Neural cell (in vitro differentiated cells): Measurements from ENCODE around the gene SNCAIP. TPM values are rescaled to one million over a fixed set of nuclear protein-coding genes. Genes with fewer than 3 reads are reported as not detected.

Experiments
- H2AFZ ChIP-seq: fragments of 200-600, 300-800 bp; sonication (generic), shearing (Covaris generic); 2 replicates; pipeline ENCODE4 v1.6.0; 2014; ENCODE audit warnings: low read depth, mild to moderate bottlenecking, antibody characterized with exemption, low read length, moderate library complexity
- H3F3A ChIP-seq: fragments of 200-600 bp; shearing (Covaris generic); 2 replicates; pipeline ENCODE4 v1.6.1; 2016; ENCODE audit warnings: mild to moderate bottlenecking, moderate library complexity, mixed read lengths, antibody characterized with exemption, low read length; ENCODE audit not compliant: insufficient read depth, poor library complexity, severe bottlenecking
- H3K27ac ChIP-seq: fragments of 200-600, 300-800 bp; sonication (generic), shearing (Covaris generic); 2 replicates; pipeline ENCODE4 v1.5.1; 2014; ENCODE audit warnings: mild to moderate bottlenecking, low read length, moderate library complexity
- H3K27me3 ChIP-seq: fragments of 300-800, 200-600 bp; sonication (generic), shearing (Covaris generic); 2 replicates; pipeline ENCODE4 v1.6.0; 2014; ENCODE audit warnings: mild to moderate bottlenecking, low read depth, low read length, moderate library complexity; ENCODE audit not compliant: insufficient read depth
- H3K36me3 ChIP-seq: fragments of 300-800, 200-600 bp; sonication (generic), shearing (Covaris generic); 2 replicates; pipeline ENCODE4 v1.5.1; 2014; ENCODE audit warnings: mild to moderate bottlenecking, antibody characterized with exemption, low read length, moderate library complexity; ENCODE audit not compliant: insufficient read depth
- H3K4me2 ChIP-seq: fragments of 300-800, 200-600 bp; sonication (generic), shearing (Covaris generic); 2 replicates; pipeline ENCODE4 v1.6.0; 2014; ENCODE audit warnings: mild to moderate bottlenecking, low read length
- H3K4me3 ChIP-seq: fragments of 300-800, 200-600 bp; sonication (generic), shearing (Covaris generic); 2 replicates; pipeline ENCODE4 v1.5.1; 2014; ENCODE audit warnings: mild to moderate bottlenecking, low read length, moderate library complexity
- H3K79me2 ChIP-seq: fragments of 200-600 bp; shearing (Covaris generic); replicated peaks from 2 replicates; pipeline ENCODE4 v1.6.0; 2014; ENCODE audit warnings: mild to moderate bottlenecking, low read length, moderate library complexity; ENCODE audit not compliant: insufficient read depth
- H3K9ac ChIP-seq: fragments of 300-800, 200-600 bp; sonication (generic), shearing (Covaris generic); 2 replicates; pipeline ENCODE4 v1.6.1; 2016; ENCODE audit warnings: mild to moderate bottlenecking, low read length, mixed read lengths
- H3K9me2 ChIP-seq: fragments of 200-600 bp; shearing (Covaris generic); 2 replicates; pipeline ENCODE4 v1.6.1; 2016; ENCODE audit warnings: mild to moderate bottlenecking, low read length, mixed read lengths; ENCODE audit not compliant: insufficient read depth
- H3K9me3 ChIP-seq: fragments of 200-600, 300-800 bp; sonication (generic), shearing (Covaris generic); 2 replicates; pipeline ENCODE4 v1.6.1; 2016; ENCODE audit warnings: mild to moderate bottlenecking, mixed run types, low read length, moderate library complexity, mixed read lengths
- H4K20me1 ChIP-seq: fragments of 200-600 bp; shearing (Covaris generic); 2 replicates; pipeline ENCODE4 v1.6.1; 2016; ENCODE audit warnings: mild to moderate bottlenecking, mixed run types; ENCODE audit not compliant: insufficient read depth
- CTCF ChIP-seq: fragments of 450-650 bp; IDR thresholded peaks from 2 replicates; pipeline ENCODE4 v1.5.1; 2014; ENCODE audit warnings: antibody characterized with exemption, mild to moderate bottlenecking, moderate library complexity; ENCODE audit not compliant: poor library complexity, severe bottlenecking
- EP300 ChIP-seq: fragments of 450-650 bp; conservative IDR thresholded peaks from 2 replicates; pipeline ENCODE4 v1.6.1; 2014; ENCODE audit warnings: antibody characterized with exemption, mild to moderate bottlenecking, moderate library complexity; ENCODE audit not compliant: poor library complexity, severe bottlenecking
- EZH2 ChIP-seq: fragments of 200-600, 300-800 bp; shearing (Covaris generic), sonication (generic); IDR thresholded peaks from 2 replicates; pipeline ENCODE4 v1.6.1; 2014; ENCODE audit warnings: antibody characterized with exemption, low read length, borderline replicate concordance, mild to moderate bottlenecking; ENCODE audit not compliant: insufficient read depth, poor library complexity, severe bottlenecking
- MXI1 ChIP-seq: fragments of 450-650 bp; conservative IDR thresholded peaks from 2 replicates; pipeline ENCODE4 v1.6.1; 2014; ENCODE audit warnings: antibody characterized with exemption, mild to moderate bottlenecking; ENCODE audit not compliant: poor library complexity, severe bottlenecking
- POLR2AphosphoS5 ChIP-seq: IDR thresholded peaks from 2 replicates; pipeline ENCODE4 v1.6.1; 2012
- RAD21 ChIP-seq: fragments of 450-650 bp; conservative IDR thresholded peaks from 2 replicates; pipeline ENCODE4 v1.6.1; 2014; ENCODE audit warnings: antibody characterized with exemption, mild to moderate bottlenecking, moderate library complexity
- REST ChIP-seq: IDR thresholded peaks from 2 replicates; pipeline ENCODE4 v1.6.1; 2012; ENCODE audit warnings: borderline replicate concordance
- SMC3 ChIP-seq: fragments of 450-650 bp; conservative IDR thresholded peaks from 2 replicates; pipeline ENCODE4 v1.6.1; 2014; ENCODE audit warnings: antibody characterized with exemption, mild to moderate bottlenecking, moderate library complexity; ENCODE audit not compliant: poor library complexity
- TAF1 ChIP-seq: IDR thresholded peaks from 2 replicates; pipeline ENCODE4 v1.6.1; 2012; ENCODE audit warnings: low read depth
- polyA plus RNA-seq: library from polyadenylated mRNA; depleted of rRNA; stranded (reverse); fragments of >200 nt; gene quantifications from 2 replicates; pipeline ENCODE4 v1.2.3, GENCODE V29; 2014

Gene SNCAIP
- polyA plus RNA-seq, 1 donor from 2014 or later: 25.6 TPM

GRCh38 chr5:122400341-122400740 is 88.3 kb downstream of the SNCAIP start:
- no peak overlapping the region for H3K27ac ChIP-seq
- no peak overlapping the region for H3K9ac ChIP-seq
- H3K79me2 ChIP-seq: no peaks in the 10 kb centered on the region
- H3K36me3 ChIP-seq: peaks cover 4% of the 10 kb centered on the region
- H3K9me3 ChIP-seq: no peaks in the 10 kb centered on the region
- no peaks in the 10 kb centered on the region for H3K9me2 ChIP-seq
- H3K4me2 ChIP-seq: no peak overlapping the region
- H2AFZ ChIP-seq: no peak overlapping the region
- H3F3A ChIP-seq: no peaks in the 10 kb centered on the region
- TF ChIP-seq TAF1 (no peak), REST (no peak), RAD21 (no peak), EZH2 (no peak), CTCF (no peak), POLR2AphosphoS5 (no peak), SMC3 (no peak), MXI1 (no peak), EP300 (no peak)
- no peaks in the 10 kb centered on the region for H3K27me3 ChIP-seq
- H4K20me1 ChIP-seq: no peaks in the 10 kb centered on the region
- no peak overlapping the region for H3K4me3 ChIP-seq

- H3K36me3 ChIP-seq: peaks cover 4% of the 10 kb centered on the region
- no peaks in the 10 kb centered on the region for H3K9me2 ChIP-seq
- H3K4me3 ChIP-seq: no peak overlapping the region
- no peak overlapping the region for H3K27ac ChIP-seq
- no peaks in the 10 kb centered on the region for H4K20me1 ChIP-seq
- H3K4me2 ChIP-seq: no peak overlapping the region
- no peak overlapping the region for H3K9ac ChIP-seq
- no peaks in the 10 kb centered on the region for H3K79me2 ChIP-seq
- no peaks in the 10 kb centered on the region for H3K27me3 ChIP-seq
- no peaks in the 10 kb centered on the region for H3K9me3 ChIP-seq
- no peaks in the 10 kb centered on the region for H3F3A ChIP-seq
- H2AFZ ChIP-seq: no peak overlapping the region
- TF ChIP-seq SMC3 (no peak), EP300 (no peak), RAD21 (no peak), TAF1 (no peak), EZH2 (no peak), POLR2AphosphoS5 (no peak), CTCF (no peak), MXI1 (no peak), REST (no peak)
Measured at GRCh38 chr5:122400938-122401337, 88.9 kb downstream of the SNCAIP start.
